ENCODE measurements around the gene FMN2.

GRCh38 chr1:240254006-240254405, 162.3 kb downstream of the FMN2 start:
- no peak for TF ChIP-seq POLR2A (IDR thresholded peaks at IDR 0.05)
- no peak for TF ChIP-seq CTCF (IDR thresholded peaks at IDR 0.05)

Measured in Peyer's patch (tissue), 4 donors.